HG03064 (cell line): Measurements from ENCODE around the gene KLHL15.
"Not testable (repeated sequence)": the region's sequence is repeated elsewhere in the genome, so short reads cannot be mapped to it uniquely, and the experiment has no call there.

Experiments
- ATAC-seq: cut with Tn5 transposase; IDR thresholded peaks from one replicate; pipeline ENCODE4 v1.9.1; 2021; ENCODE audit warnings: low read depth; ENCODE audit not compliant: unreplicated experiment

Gene KLHL15

GRCh38 chrX:24018809-24019208 is 8.2 kb downstream of the KLHL15 start:
- no peak for ATAC-seq

GRCh38 chrX:24017674-24018073 is 9.3 kb downstream of the KLHL15 start:
- ATAC-seq: no peak

GRCh38 chrX:24014388-24015018 is 12.5 kb downstream of the KLHL15 start:
- peak; percentile 78 for ATAC-seq

- no peak for ATAC-seq
Observed at GRCh38 chrX:24012266-24012665, 14.7 kb downstream of the KLHL15 start.

- ATAC-seq: no peak
Observed at GRCh38 chrX:24005867-24006266, 21.1 kb downstream of the KLHL15 start.

GRCh38 chrX:24005028-24005427 is 22.0 kb downstream of the KLHL15 start:
- ATAC-seq: no peak

- no peak for ATAC-seq
Observed at GRCh38 chrX:24002792-24003191, 24.2 kb downstream of the KLHL15 start.

GRCh38 chrX:24002167-24002566 is 24.8 kb downstream of the KLHL15 start:
- peak; percentile 64 for ATAC-seq

- no peak for ATAC-seq
Observed at GRCh38 chrX:23999671-24000070, 27.3 kb downstream of the KLHL15 start.

GRCh38 chrX:23993012-23993633 is 33.9 kb downstream of the KLHL15 start:
- no peak for ATAC-seq

GRCh38 chrX:23992431-23992830 is 34.6 kb downstream of the KLHL15 start:
- ATAC-seq: no peak

GRCh38 chrX:23990455-23990854 is 36.5 kb downstream of the KLHL15 start:
- no peak for ATAC-seq

- ATAC-seq: no peak
Observed at GRCh38 chrX:23989689-23990088, 37.3 kb downstream of the KLHL15 start.

GRCh38 chrX:23982891-23983290 is 44.1 kb downstream of the KLHL15 start:
- ATAC-seq: no peak

GRCh38 chrX:23981711-23982110 is 45.3 kb downstream of the KLHL15 start:
- ATAC-seq: no peak

- no peak for ATAC-seq
Observed at GRCh38 chrX:23981222-23981621, 45.8 kb downstream of the KLHL15 start.

- no peak for ATAC-seq
Observed at GRCh38 chrX:23980011-23980441, 47.0 kb downstream of the KLHL15 start.

GRCh38 chrX:23978491-23978890 is 48.5 kb downstream of the KLHL15 start:
- no peak for ATAC-seq

- not testable (repeated sequence) for ATAC-seq
Observed at GRCh38 chrX:23965630-23966029, 61.4 kb downstream of the KLHL15 start.

- ATAC-seq: no peak
Observed at GRCh38 chrX:23964191-23964590, 62.8 kb downstream of the KLHL15 start.

GRCh38 chrX:23959781-23960180 is 67.2 kb downstream of the KLHL15 start:
- no peak for ATAC-seq

- ATAC-seq: no peak
Observed at GRCh38 chrX:23954396-23954795, 72.6 kb downstream of the KLHL15 start.

- no peak for ATAC-seq
Observed at GRCh38 chrX:23953908-23954269, 73.1 kb downstream of the KLHL15 start.
